Parathyroid adenoma (tissue), 2 donors: Measurements from ENCODE around the gene TINAGL1.

Experiments
- H2AFZ ChIP-seq: fragments of 300-600 bp; sonication (generic); one replicate; pipeline ENCODE4 v1.7.0; 2017; ENCODE audit warnings: antibody characterized with exemption, mild to moderate bottlenecking
- H3K27ac ChIP-seq: fragments of 300-600 bp; sonication (generic); one replicate; pipeline ENCODE4 v1.7.0; 2017
- H3K27me3 ChIP-seq: fragments of 300-600 bp; sonication (generic); one replicate; pipeline ENCODE4 v1.7.0; 2017; ENCODE audit warnings: low read length; ENCODE audit not compliant: control insufficient read depth, insufficient read depth
- H3K36me3 ChIP-seq: fragments of 300-600 bp; sonication (generic); one replicate; pipeline ENCODE4 v1.7.0; 2017; ENCODE audit warnings: low read length; ENCODE audit not compliant: control insufficient read depth, insufficient read depth
- H3K4me1 ChIP-seq: fragments of 300-600 bp; sonication (generic); one replicate; pipeline ENCODE4 v1.7.0; 2017; ENCODE audit warnings: control low read depth
- H3K4me2 ChIP-seq: fragments of 300-600 bp; sonication (generic); one replicate; pipeline ENCODE4 v1.7.0; 2017; ENCODE audit warnings: low read length
- H3K4me3 ChIP-seq: fragments of 300-600 bp; sonication (generic); one replicate; pipeline ENCODE4 v1.7.0; 2017; ENCODE audit warnings: low read depth, low read length
- H3K79me2 ChIP-seq: fragments of 300-600 bp; sonication (generic); one replicate; pipeline ENCODE4 v1.7.0; 2017; ENCODE audit warnings: control low read depth
- H3K9ac ChIP-seq: fragments of 300-600 bp; sonication (generic); one replicate; pipeline ENCODE4 v1.7.0; 2017; ENCODE audit warnings: mild to moderate bottlenecking
- H3K9me3 ChIP-seq: fragments of 300-600 bp; sonication (generic); one replicate; pipeline ENCODE4 v1.7.0; 2017; ENCODE audit warnings: low read length; ENCODE audit not compliant: control insufficient read depth
- TF ChIP-seq, protein P1 (sequence below): fragments of 300-600 bp; sonication (generic); IDR thresholded peaks from one replicate; pipeline ENCODE4 v1.7.0; 2017; ENCODE audit warnings: antibody characterized with exemption, mild to moderate bottlenecking
- donor health status: primary hyperparathyroidism.

Gene TINAGL1

GRCh38 chr1:31600641-31601040 is 24.3 kb downstream of the TINAGL1 start:
- TF ChIP-seq, protein P1, sequence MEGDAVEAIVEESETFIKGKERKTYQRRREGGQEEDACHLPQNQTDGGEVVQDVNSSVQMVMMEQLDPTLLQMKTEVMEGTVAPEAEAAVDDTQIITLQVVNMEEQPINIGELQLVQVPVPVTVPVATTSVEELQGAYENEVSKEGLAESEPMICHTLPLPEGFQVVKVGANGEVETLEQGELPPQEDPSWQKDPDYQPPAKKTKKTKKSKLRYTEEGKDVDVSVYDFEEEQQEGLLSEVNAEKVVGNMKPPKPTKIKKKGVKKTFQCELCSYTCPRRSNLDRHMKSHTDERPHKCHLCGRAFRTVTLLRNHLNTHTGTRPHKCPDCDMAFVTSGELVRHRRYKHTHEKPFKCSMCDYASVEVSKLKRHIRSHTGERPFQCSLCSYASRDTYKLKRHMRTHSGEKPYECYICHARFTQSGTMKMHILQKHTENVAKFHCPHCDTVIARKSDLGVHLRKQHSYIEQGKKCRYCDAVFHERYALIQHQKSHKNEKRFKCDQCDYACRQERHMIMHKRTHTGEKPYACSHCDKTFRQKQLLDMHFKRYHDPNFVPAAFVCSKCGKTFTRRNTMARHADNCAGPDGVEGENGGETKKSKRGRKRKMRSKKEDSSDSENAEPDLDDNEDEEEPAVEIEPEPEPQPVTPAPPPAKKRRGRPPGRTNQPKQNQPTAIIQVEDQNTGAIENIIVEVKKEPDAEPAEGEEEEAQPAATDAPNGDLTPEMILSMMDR = no peak
- H2AFZ ChIP-seq = no peak overlapping the region

DNA sequence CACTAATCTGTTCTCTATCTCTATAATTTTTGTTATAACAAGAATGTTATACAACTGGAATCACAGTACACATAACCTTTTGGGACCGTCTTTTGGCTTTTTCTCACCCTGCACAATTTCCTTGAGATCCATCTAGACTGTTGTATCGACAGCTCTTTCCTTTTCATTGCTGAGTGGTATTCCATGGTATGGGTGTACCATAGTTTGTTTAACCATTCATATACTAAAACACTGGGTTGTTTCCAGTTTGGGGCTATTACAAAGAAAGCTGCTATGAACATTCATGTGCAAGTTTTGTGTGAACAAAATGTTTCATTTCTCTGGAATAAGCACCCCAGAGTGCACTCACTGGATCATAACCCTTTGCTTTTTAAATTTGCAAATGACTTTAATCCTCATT is 25.8 kb downstream of the TINAGL1 start:
- Histone ChIP-seq H3K27ac (no peak overlapping the region), H3K4me2 (no peak overlapping the region), H3K79me2 (no peaks in the 10 kb centered on the region), H3K9me3 (no peaks in the 10 kb centered on the region), H2AFZ (no peak overlapping the region), H3K9ac (no peak overlapping the region), H3K4me3 (no peak overlapping the region), H3K36me3 (no peaks in the 10 kb centered on the region), H3K4me1 (no peaks in the 10 kb centered on the region), H3K27me3 (no peaks in the 10 kb centered on the region)
- TF ChIP-seq, protein P1 = no peak

More at GRCh38 chr1:31600641-31601040, 24.3 kb downstream of the TINAGL1 start:
- Histone ChIP-seq H3K9me3 (no peaks in the 10 kb centered on the region), H3K27ac (no peak overlapping the region), H3K9ac (no peak overlapping the region), H3K27me3 (no peaks in the 10 kb centered on the region), H3K4me3 (no peak overlapping the region), H3K36me3 (no peaks in the 10 kb centered on the region), H3K4me2 (no peak overlapping the region), H3K4me1 (no peaks in the 10 kb centered on the region), H3K79me2 (no peaks in the 10 kb centered on the region)

- H3K9ac ChIP-seq = no peak overlapping the region
- no peaks in the 10 kb centered on the region for H3K9me3 ChIP-seq
- H3K4me1 ChIP-seq = no peaks in the 10 kb centered on the region
- H3K4me3 ChIP-seq = no peak overlapping the region
- H3K27me3 ChIP-seq = no peaks in the 10 kb centered on the region
- no peaks in the 10 kb centered on the region for H3K79me2 ChIP-seq
- no peaks in the 10 kb centered on the region for H3K36me3 ChIP-seq
- no peak overlapping the region for H3K27ac ChIP-seq
- TF ChIP-seq, protein P1 = no peak
- no peak overlapping the region for H2AFZ ChIP-seq
- no peak overlapping the region for H3K4me2 ChIP-seq
These were observed 29.7 kb downstream of the TINAGL1 start for GRCh38 chr1:31605908-31606427.

DNA sequence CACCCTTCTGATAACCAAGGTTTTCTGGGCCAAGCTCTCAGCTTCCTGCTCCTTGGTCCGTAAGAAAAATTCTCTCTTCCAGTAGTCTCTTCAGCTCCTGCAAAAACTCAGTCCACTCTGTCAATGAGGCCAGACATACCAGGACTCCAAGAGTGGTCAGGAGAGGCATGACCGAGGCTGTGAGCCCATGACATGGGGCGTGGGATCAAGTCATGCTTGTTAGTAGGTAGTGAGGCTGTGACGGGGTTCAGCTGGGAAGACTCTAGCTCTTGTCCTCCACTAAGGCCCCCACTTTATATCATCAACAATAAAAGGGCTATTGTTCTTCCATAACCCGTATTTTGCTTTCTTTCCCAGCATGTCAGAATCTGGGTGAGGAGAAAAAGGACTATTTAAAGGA is 31.0 kb downstream of the TINAGL1 start:
- H3K4me2 ChIP-seq = no peak overlapping the region
- H3K27me3 ChIP-seq = no peaks in the 10 kb centered on the region
- no peak overlapping the region for H3K9ac ChIP-seq
- H3K79me2 ChIP-seq = no peaks in the 10 kb centered on the region
- no peaks in the 10 kb centered on the region for H3K36me3 ChIP-seq
- no peak overlapping the region for H3K27ac ChIP-seq
- no peaks in the 10 kb centered on the region for H3K9me3 ChIP-seq
- no peak overlapping the region for H3K4me3 ChIP-seq
- H3K4me1 ChIP-seq = no peaks in the 10 kb centered on the region
- H2AFZ ChIP-seq = no peak overlapping the region
- TF ChIP-seq, protein P1 = no peak

GRCh38 chr1:31609514-31610118 is 33.3 kb downstream of the TINAGL1 start:
- no peak overlapping the region for H3K9ac ChIP-seq
- H3K4me1 ChIP-seq = no peaks in the 10 kb centered on the region
- H3K9me3 ChIP-seq = no peaks in the 10 kb centered on the region
- no peak overlapping the region for H3K27ac ChIP-seq
- H3K4me2 ChIP-seq = no peak overlapping the region
- TF ChIP-seq, protein P1 = no peak
- no peaks in the 10 kb centered on the region for H3K36me3 ChIP-seq
- no peak overlapping the region for H3K4me3 ChIP-seq
- H3K27me3 ChIP-seq = no peaks in the 10 kb centered on the region
- no peaks in the 10 kb centered on the region for H3K79me2 ChIP-seq
- no peak overlapping the region for H2AFZ ChIP-seq
